CD4-positive, alpha-beta T cell (primary cell): ENCODE data around the gene BANF2. TPM values are rescaled to one million over a fixed set of nuclear protein-coding genes. Genes with fewer than 3 reads are reported as not detected.

Experiments used
- ATAC-seq: fragments of 200-7000 bp; cut with Tn5 transposase; one replicate; pipeline ENCODE4 v1.10.0; 2022; ENCODE audit warnings: mild to moderate bottlenecking; ENCODE audit not compliant: poor library complexity
- CTCF ChIA-PET: fragments of 350-600 bp; sonication (Branson Sonifier 250); formaldehyde crosslinking; loops from one replicate; lab custom pipeline; 2021; ENCODE audit warnings: antibody characterized with exemption, inconsistent platforms; lab: Charles Lee
- POLR2A ChIA-PET: fragments of 350-600 bp; sonication (Branson Sonifier 250); formaldehyde crosslinking; loops from one replicate; lab custom pipeline; 2021; ENCODE audit warnings: antibody characterized with exemption, inconsistent platforms; lab: Charles Lee
- DNase-seq, 14 experiments: peaks; one replicate each; pipeline ENCODE4 v3.0.0-alpha.2; 2013 to 2020; ENCODE audit warnings: mixed read lengths in 2 of 14
- H3K27ac ChIP-seq, 2 donors: one replicate each; pipeline versions ENCODE4 v1.5.1 to v1.7.0; 2013; ENCODE audit warnings: low read length in 2 of 2, low read depth in 1 of 2, mild to moderate bottlenecking in 1 of 2
- H3K27me3 ChIP-seq, 2 experiments: 1 replicate in 1 of 2; 2 replicates in 1 of 2; pipeline versions ENCODE4 v1.6.1 to v1.7.0; 2013; ENCODE audit warnings: low read length in 2 of 2, control low read depth in 1 of 2, mild to moderate bottlenecking in 1 of 2, moderate library complexity in 1 of 2; ENCODE audit not compliant: insufficient read depth in 2 of 2, control insufficient read depth in 1 of 2
- H3K36me3 ChIP-seq: one replicate; pipeline ENCODE4 v1.6.1; 2013; ENCODE audit warnings: low read length, control low read depth; ENCODE audit not compliant: insufficient read depth
- H3K4me1 ChIP-seq: one replicate; pipeline ENCODE4 v1.6.1; 2013; ENCODE audit warnings: low read length, control low read depth; ENCODE audit not compliant: insufficient read depth
- H3K4me3 ChIP-seq: one replicate; pipeline ENCODE4 v1.5.1; 2013; ENCODE audit warnings: mild to moderate bottlenecking, low read length, moderate library complexity
- H3K9me3 ChIP-seq, 2 experiments: 1 replicate in 1 of 2; 2 replicates in 1 of 2; pipeline versions ENCODE4 v1.6.1 to v1.7.0; 2013; ENCODE audit warnings: low read length in 2 of 2, mild to moderate bottlenecking in 2 of 2, control low read depth in 1 of 2, moderate library complexity in 1 of 2; ENCODE audit not compliant: control insufficient read depth in 1 of 2, insufficient read depth in 1 of 2
- H3K27ac Mint-ChIP-seq: one replicate; pipeline ENCODE4 v1.8.0; 2020; ENCODE audit warnings: mixed read lengths
- H3K27me3 Mint-ChIP-seq: one replicate; pipeline ENCODE4 v1.8.0; 2021; ENCODE audit warnings: mixed read lengths
- H3K36me3 Mint-ChIP-seq: one replicate; pipeline ENCODE4 v1.8.0; 2021; ENCODE audit warnings: low read depth, mixed read lengths
- H3K4me1 Mint-ChIP-seq: one replicate; pipeline ENCODE4 v1.8.0; 2021; ENCODE audit warnings: low read depth, mixed read lengths
- H3K4me3 Mint-ChIP-seq: one replicate; pipeline ENCODE4 v1.8.0; 2020; ENCODE audit warnings: mild to moderate bottlenecking, mixed read lengths
- H3K9me3 Mint-ChIP-seq: one replicate; pipeline ENCODE4 v1.8.0; 2020; ENCODE audit warnings: mixed read lengths
- CTCF ChIP-seq: fragments of 200-600 bp; IDR thresholded peaks from one replicate; pipeline ENCODE4 v1.8.0; 2022; ENCODE audit warnings: antibody characterized with exemption, mild to moderate bottlenecking
- intact Hi-C, 2 experiments: fragments of 100-400 bp; cut with DNase I in 1 of 2; cut with micrococcal nuclease in 1 of 2; formaldehyde crosslinking; loops; one replicate each; pipeline versions ENCODE4 v1.15.1 to v1.9.0; 2023 to 2025; cut with DNase I, micrococcal nuclease
- total RNA-seq, 174 experiments: library from RNA in 2 of 174; stranded (reverse) in 2 of 174; gene quantifications; one replicate each; pipeline ENCODE4 v1.2.3 and lab custom pipeline; 2021 to 2026

The BANF2 gene
- total RNA-seq, 2 experiments from 2014 or later: not detected

GRCh38 chr20:17728074-17728473 is 28.3 kb downstream of the BANF2 start:
- POLR2A ChIA-PET: no interaction called here
- no peaks in the 10 kb centered on the region for H3K4me1 Mint-ChIP-seq

GRCh38 chr20:17730071-17730470 is 30.3 kb downstream of the BANF2 start:
- no peak overlapping the region for H3K27ac Mint-ChIP-seq
- no peak overlapping the region for H3K27ac ChIP-seq
- H3K9me3 Mint-ChIP-seq: no peaks in the 10 kb centered on the region
- H3K36me3 Mint-ChIP-seq: no peaks in the 10 kb centered on the region
- H3K4me1 Mint-ChIP-seq: no peaks in the 10 kb centered on the region
- H3K27me3 ChIP-seq: no peaks in the 10 kb centered on the region
- H3K4me3 ChIP-seq: no peak overlapping the region
- no peak for TF ChIP-seq CTCF
- peaks cover 12% of the 10 kb centered on the region for H3K27me3 Mint-ChIP-seq
- H3K9me3 ChIP-seq: no peaks in the 10 kb centered on the region
- no peak for DNase-seq
- no peak overlapping the region for H3K4me3 Mint-ChIP-seq
- no peaks in the 10 kb centered on the region for H3K4me1 ChIP-seq
- no peaks in the 10 kb centered on the region for H3K36me3 ChIP-seq
- intact Hi-C loops: no loop called here
- ATAC-seq: no peak
- ChIA-PET POLR2A (no interaction called here), CTCF (interaction anchor here (0.6 kb wide), 1 partner anchor 248 kb away, joined by 3 read pairs; no protein-coding TSS in a partner anchor)

More at GRCh38 chr20:17728074-17728473, 28.3 kb downstream of the BANF2 start:
- H3K4me3 Mint-ChIP-seq: no peak overlapping the region
- intact Hi-C loops: no loop called here
- Histone ChIP-seq H3K4me1 (no peaks in the 10 kb centered on the region), H3K9me3 (no peaks in the 10 kb centered on the region), H3K4me3 (no peak overlapping the region), H3K36me3 (no peaks in the 10 kb centered on the region), H3K27ac (no peak overlapping the region), H3K27me3 (peaks cover 0 to under 1% of the 10 kb centered on the region in 2 experiments)
- CTCF ChIA-PET: no interaction called here
- no peak for ATAC-seq
- no peak for TF ChIP-seq CTCF
- no peaks in the 10 kb centered on the region for H3K36me3 Mint-ChIP-seq
- DNase-seq: no peak
- no peak overlapping the region for H3K27ac Mint-ChIP-seq
- H3K9me3 Mint-ChIP-seq: no peaks in the 10 kb centered on the region
- peaks cover 12% of the 10 kb centered on the region for H3K27me3 Mint-ChIP-seq

- H3K27me3 Mint-ChIP-seq: peaks cover 12% of the 10 kb centered on the region
- DNase-seq: no peak
- no peak overlapping the region for H3K4me3 Mint-ChIP-seq
- no peaks in the 10 kb centered on the region for H3K36me3 Mint-ChIP-seq
- ChIA-PET POLR2A (no interaction called here), CTCF (no interaction called here)
- Histone ChIP-seq H3K9me3 (peaks cover 2 to 8% of the 10 kb centered on the region in 2 experiments), H3K27ac (no peak overlapping the region), H3K4me3 (no peak overlapping the region), H3K4me1 (no peaks in the 10 kb centered on the region), H3K36me3 (no peaks in the 10 kb centered on the region), H3K27me3 (peaks cover 0 to 2% of the 10 kb centered on the region in 2 experiments)
- H3K4me1 Mint-ChIP-seq: no peaks in the 10 kb centered on the region
- TF ChIP-seq CTCF: no peak
- intact Hi-C loops: no loop called here
- H3K27ac Mint-ChIP-seq: no peak overlapping the region
- no peaks in the 10 kb centered on the region for H3K9me3 Mint-ChIP-seq
- no peak for ATAC-seq
These were observed 31.5 kb downstream of the BANF2 start for GRCh38 chr20:17731233-17731632.
